Panc1 (cell line): Measurements from ENCODE around the gene PIK3R1. TPM values are rescaled to one million over a fixed set of nuclear protein-coding genes. Genes with fewer than 3 reads are reported as not detected.

Experiments used
- ATAC-seq: fragments of 200-7000 bp; cut with Tn5 transposase; 2 replicates; pipeline ENCODE4 v1.9.1; 2020; ENCODE audit warnings: mild to moderate bottlenecking, moderate library complexity
- BruUV-seq: library from RNA; stranded (reverse); fragments of 400-500 nt; replicated peaks from 2 replicates; lab custom pipeline; 2021; lab: Mats Ljungman, UMichigan
- CTCF ChIA-PET: fragments of 300-600 bp; sonication (Branson Sonifier 250); formaldehyde crosslinking; loops from one replicate; lab custom pipeline; 2022; ENCODE audit warnings: antibody characterized with exemption; lab: Charles Lee
- POLR2A ChIA-PET: fragments of 300-600 bp; sonication (Branson Sonifier 250); formaldehyde crosslinking; loops from one replicate; lab custom pipeline; 2022; ENCODE audit warnings: antibody characterized with exemption; lab: Charles Lee
- DNase-seq: peaks from one replicate; pipeline ENCODE4 v3.0.0-alpha.2; 2010; ENCODE audit warnings: low read depth, low spot score
- H3K27ac ChIP-seq: 2 replicates; pipeline ENCODE4 v1.5.1; 2011; ENCODE audit warnings: mild to moderate bottlenecking, low read length, inconsistent platforms
- H3K27me3 ChIP-seq: fragments of 200-500 bp; sonication (Bioruptor generic); 2 replicates; pipeline ENCODE4 v1.6.0; 2014; ENCODE audit warnings: low read length, inconsistent platforms; ENCODE audit not compliant: control insufficient read depth, insufficient read depth
- H3K36me3 ChIP-seq: fragments of 200-500 bp; sonication (Bioruptor generic); 2 replicates; pipeline ENCODE4 v1.5.1; 2014; ENCODE audit warnings: inconsistent platforms, mild to moderate bottlenecking, low read length, moderate library complexity; ENCODE audit not compliant: control insufficient read depth, insufficient read depth
- H3K4me1 ChIP-seq: 2 replicates; pipeline ENCODE4 v1.5.1; 2011; ENCODE audit warnings: inconsistent platforms, mild to moderate bottlenecking, low read length, moderate library complexity; ENCODE audit not compliant: control insufficient read depth, insufficient read depth
- H3K4me3 ChIP-seq, 2 experiments: 2 replicates each; pipeline ENCODE4 v1.5.1; 2011 to 2012; ENCODE audit warnings: low read depth in 2 of 2, low read length in 2 of 2, mild to moderate bottlenecking in 2 of 2, inconsistent platforms in 1 of 2, moderate library complexity in 1 of 2
- H3K9me3 ChIP-seq: fragments of 200-500 bp; sonication (Bioruptor generic); 2 replicates; pipeline ENCODE4 v1.5.1; 2014; ENCODE audit warnings: low read depth, mild to moderate bottlenecking, inconsistent platforms, low read length, moderate library complexity; ENCODE audit not compliant: control insufficient read depth, insufficient read depth
- CTCF ChIP-seq: fragments of 450-650 bp; IDR thresholded peaks from 2 replicates; pipeline ENCODE4 v1.5.1; 2017; ENCODE audit warnings: mild to moderate bottlenecking
- POLR2AphosphoS5 ChIP-seq: IDR thresholded peaks from 2 replicates; pipeline ENCODE4 v1.6.1; 2012; ENCODE audit warnings: mild to moderate bottlenecking, low read depth, low read length, moderate library complexity
- REST ChIP-seq, 2 experiments: IDR thresholded peaks; 2 replicates each; pipeline ENCODE4 v1.6.1; 2011 to 2012; ENCODE audit warnings: low read depth in 2 of 2, control low read depth in 1 of 2, low read length in 1 of 2, mild to moderate bottlenecking in 1 of 2, moderate library complexity in 1 of 2; ENCODE audit not compliant: insufficient read depth in 1 of 2
- SIN3A ChIP-seq: IDR thresholded peaks from 2 replicates; pipeline ENCODE4 v1.6.1; 2012; ENCODE audit warnings: low read depth, mild to moderate bottlenecking, low read length, moderate library complexity, borderline replicate concordance; ENCODE audit not compliant: insufficient read depth
- TCF7L2 ChIP-seq: IDR thresholded peaks from 2 replicates; pipeline ENCODE4 v1.6.1; 2011; ENCODE audit warnings: mild to moderate bottlenecking, low read depth, low read length, inconsistent platforms
- in situ Hi-C: cut with HindIII; loops from 2 replicates; pipeline ENCODE4 v1.10.0; 2016; ENCODE audit warnings: low sequenced_read_pairs, low pct_unique_long_range_greater_than_20kb
- intact Hi-C: fragments of 100-400 bp; cut with micrococcal nuclease; formaldehyde crosslinking; loops from one replicate; pipeline ENCODE4 v1.10.0; 2022; ENCODE audit not compliant: unreplicated experiment
- total RNA-seq: library from RNA; stranded (reverse); gene quantifications from one replicate; pipeline ENCODE4 v1.2.1, GENCODE V29; 2021; ENCODE audit not compliant: unreplicated experiment

The PIK3R1 gene
- total RNA-seq, 1 experiment from 2014 or later, result 23.4 TPM

GRCh38 chr5:68315679-68316271, 100.2 kb downstream of the PIK3R1 start:
- TF ChIP-seq CTCF (no peak), POLR2AphosphoS5 (no peak), REST (IDR thresholded peaks at IDR 0.05; ENCODE audit: insufficient read depth in 1 of 2, low read depth in 2 of 2, low read length in 1 of 2) (no peak), TCF7L2 (no peak), SIN3A (no peak)
- H3K4me3 ChIP-seq, result no peak overlapping the region
- no peaks in the 10 kb centered on the region for H3K36me3 ChIP-seq
- H3K4me1 ChIP-seq, result no peaks in the 10 kb centered on the region
- ChIA-PET CTCF (interaction anchor here (0.6 kb wide), 1 partner anchor 146 kb away, joined by 3 read pairs; no protein-coding TSS in a partner anchor), POLR2A (interaction anchor here (0.6 kb wide), 1 partner anchor 538 kb away, joined by 8 read pairs; no protein-coding TSS in a partner anchor)
- no TSS peak for BruUV-seq
- in situ Hi-C loops (no loop called here), intact Hi-C loops (no loop called here)
- DNase-seq, result no peak
- no peak for ATAC-seq
- no peaks in the 10 kb centered on the region for H3K27me3 ChIP-seq
- no peaks in the 10 kb centered on the region for H3K9me3 ChIP-seq
- no peak overlapping the region for H3K27ac ChIP-seq

GRCh38 chr5:68316469-68316868, 100.9 kb downstream of the PIK3R1 start:
- no peaks in the 10 kb centered on the region for H3K9me3 ChIP-seq
- in situ Hi-C loops, result no loop called here
- intact Hi-C loops, result no loop called here
- TF ChIP-seq TCF7L2, result no peak
- no peak for TF ChIP-seq POLR2AphosphoS5
- no peak for TF ChIP-seq SIN3A
- no peak for TF ChIP-seq CTCF
- TF ChIP-seq REST (IDR thresholded peaks at IDR 0.05; ENCODE audit: insufficient read depth in 1 of 2, low read depth in 2 of 2, low read length in 1 of 2), result no peak
- H3K36me3 ChIP-seq, result no peaks in the 10 kb centered on the region
- DNase-seq, result no peak
- no peaks in the 10 kb centered on the region for H3K4me1 ChIP-seq
- H3K27ac ChIP-seq, result no peak overlapping the region
- ATAC-seq, result no peak
- POLR2A ChIA-PET, result interaction anchor here (0.6 kb wide), 1 partner anchor 538 kb away, joined by 8 read pairs; no protein-coding TSS in a partner anchor
- H3K4me3 ChIP-seq, result no peak overlapping the region
- H3K27me3 ChIP-seq, result no peaks in the 10 kb centered on the region
- BruUV-seq, result no TSS peak
- CTCF ChIA-PET, result no interaction called here
